Ecto neural progenitor cell (in vitro differentiated cells): Measurements from ENCODE around the gene SLC45A1.

Source experiments
- DNase-seq: peaks from one replicate; pipeline ENCODE4 v3.0.0-alpha.2; 2018; ENCODE audit warnings: low spot score

Gene SLC45A1

DNA sequence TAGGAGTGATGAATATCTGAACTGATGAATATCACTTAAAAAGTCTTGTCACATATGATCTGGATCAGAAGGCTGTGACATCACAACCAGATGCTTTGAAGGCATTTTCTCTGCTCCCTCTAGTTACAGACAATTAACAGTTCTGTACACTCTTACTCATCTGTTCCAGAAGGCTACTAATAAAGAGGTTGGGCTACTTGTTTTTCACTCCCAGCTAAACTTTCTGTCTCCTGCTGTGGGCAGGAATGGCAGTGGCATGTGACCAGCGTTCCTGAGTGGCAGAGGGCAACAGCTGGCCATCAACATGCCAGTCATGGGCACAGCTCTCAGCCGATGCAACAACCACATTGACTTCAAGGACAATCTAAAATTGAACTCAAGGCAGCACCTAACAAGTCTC lies 66.7 kb downstream of the SLC45A1 start:
- no peak for DNase-seq

DNA sequence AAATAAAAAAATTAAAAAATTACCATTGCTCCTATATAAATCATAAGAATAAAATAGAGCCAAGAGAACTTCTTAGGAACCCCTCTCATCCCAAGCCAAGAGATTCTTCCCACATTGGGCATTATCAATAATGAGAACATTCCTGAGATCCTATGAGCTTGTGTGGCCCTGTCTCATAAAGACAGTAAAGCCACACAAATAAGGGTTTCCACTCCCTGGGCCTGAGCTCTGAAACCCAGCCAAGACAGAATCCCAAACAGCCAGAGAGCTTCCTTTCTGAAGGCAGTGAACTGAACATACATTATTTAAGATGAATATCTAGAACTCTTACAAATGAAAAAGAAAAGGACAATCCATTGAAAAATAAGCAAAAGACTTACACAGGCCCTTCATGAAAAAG lies 68.3 kb downstream of the SLC45A1 start:
- DNase-seq, result no peak

DNA sequence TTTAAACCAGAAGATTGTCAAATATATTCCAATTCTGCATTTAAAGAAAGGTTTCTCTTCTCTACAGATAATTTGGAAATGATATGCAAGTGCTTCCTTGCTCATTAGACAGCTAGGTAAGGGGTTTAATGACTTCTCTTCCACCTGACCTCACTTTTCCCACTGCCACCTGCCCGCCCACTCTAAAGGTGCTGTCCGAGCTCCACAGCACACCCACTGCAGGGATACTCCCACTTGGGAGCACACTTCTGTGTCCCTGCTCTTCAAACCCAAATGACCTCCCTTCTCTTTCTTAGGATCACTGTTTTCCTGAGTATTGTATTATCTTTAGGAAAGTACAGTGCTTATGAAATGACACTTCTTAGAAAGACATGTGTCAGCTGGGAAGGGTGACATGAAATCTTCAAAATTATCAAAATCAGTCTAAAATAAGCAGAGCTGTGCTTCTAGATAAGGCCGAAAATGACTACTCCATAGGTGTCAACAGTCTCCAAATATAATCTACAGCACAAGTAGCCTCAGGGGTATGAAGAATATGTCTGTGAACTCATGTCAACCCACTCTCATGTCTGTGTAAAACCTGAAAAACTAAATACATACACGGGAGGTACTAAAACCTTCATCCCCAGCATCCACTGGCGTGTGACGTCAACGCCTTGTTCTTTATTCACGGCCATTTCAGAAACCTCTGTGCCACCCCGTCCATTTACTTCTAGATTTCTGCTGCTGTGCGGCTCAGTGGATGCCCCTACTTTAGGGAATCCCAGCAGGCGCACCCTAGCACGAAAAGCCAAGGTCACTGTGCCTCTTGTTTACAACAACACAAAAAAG lies 71.0 kb downstream of the SLC45A1 start:
- DNase-seq, result no peak

DNA sequence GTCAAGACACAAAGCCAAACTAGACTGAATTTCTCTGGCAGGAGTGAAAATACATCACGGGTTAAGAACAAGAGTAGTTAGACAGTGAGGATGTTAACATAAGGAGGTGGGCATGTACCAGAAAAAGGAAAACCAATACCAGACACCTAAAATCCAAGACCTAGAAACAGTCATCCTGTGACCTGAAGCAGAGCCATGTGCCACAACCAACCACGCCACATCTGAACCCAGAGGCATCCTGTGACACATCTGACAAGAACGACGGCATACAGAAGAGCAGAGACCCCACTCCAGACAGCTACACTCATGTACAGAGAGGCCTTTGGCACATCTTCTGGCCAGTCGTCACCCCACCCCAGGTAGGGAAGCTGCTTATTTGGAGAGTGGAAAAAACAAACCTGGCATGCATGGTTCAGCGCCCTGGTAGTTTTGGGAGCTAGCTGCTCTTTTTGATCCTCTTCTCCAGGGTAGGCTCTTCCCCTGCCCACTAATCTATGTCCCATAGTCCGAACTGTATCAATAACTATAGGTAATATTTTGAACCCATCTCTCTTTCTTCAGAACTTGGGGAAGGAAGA lies 72.1 kb downstream of the SLC45A1 start:
- no peak for DNase-seq

- DNase-seq, result no peak
Observed at GRCh38 chr1:8390707-8391106, 72.8 kb downstream of the SLC45A1 start.

DNA sequence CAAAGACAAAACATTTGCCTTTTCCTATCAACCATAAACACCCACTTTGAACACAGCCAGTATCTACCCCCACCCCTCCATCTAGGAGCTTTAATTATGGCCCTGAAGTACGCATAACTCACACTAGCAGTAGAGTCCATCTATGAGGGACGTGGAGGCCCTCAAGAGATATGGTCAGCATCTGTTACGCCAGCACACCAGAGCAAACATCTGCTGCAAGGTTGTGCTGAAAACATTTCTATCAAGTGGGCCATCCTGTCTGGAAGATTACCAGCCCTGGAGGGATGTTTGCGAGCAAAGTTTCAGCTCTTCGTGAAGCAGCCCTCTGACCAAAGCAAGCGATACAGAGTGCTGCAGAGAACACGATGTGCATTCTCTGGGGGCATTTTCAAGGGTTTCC lies 74.6 kb downstream of the SLC45A1 start:
- DNase-seq, result no peak
